GM12878 (cell line): ENCODE measurements around the gene SEC61A1. TPM values are rescaled to one million over a fixed set of nuclear protein-coding genes. Genes with fewer than 3 reads are reported as not detected.

Experiments
- polyA plus RNA-seq, 11 experiments: library from polyadenylated mRNA; depleted of rRNA in 4 of 11; unstranded in 6 of 11; stranded (reverse) in 5 of 11; fragments of >200 nt; fragmentation: Nextera tagmentation in 4 of 11; fragmentation: Illumina TruSeq in 1 of 11; extraction: Ambion mirVana in 4 of 11; extraction: Trizol in 1 of 11; gene quantifications; 1 replicate in 1 of 11; 2 replicates in 10 of 11; pipeline versions ENCODE4 v1.2.1 to v1.2.3, GENCODE V29; 2011 to 2016; ENCODE audit warnings: inconsistent platforms in 2 of 11, missing spikeins in 2 of 11, low read depth in 1 of 11
- small RNA-seq: library from RNA; depleted of rRNA; stranded (forward); fragments of <200 nt; gene quantifications from one replicate; pipeline ENCODE3, GENCODE V24; 2014
- total RNA-seq, 4 experiments: library from RNA; depleted of rRNA in 3 of 4; stranded (reverse); fragments of >200 nt in 3 of 4; fragmentation: Illumina TruSeq in 1 of 4; extraction: Trizol in 1 of 4; gene quantifications; 2 replicates each; pipeline versions ENCODE4 v1.2.1 to v1.2.3, GENCODE V29; 2013 to 2021

The SEC61A1 gene
- total and polyA plus RNA-seq, 10 of the 15 experiments (the other 5 are each of a cell fraction or from before 2014, with no cell fraction given): 5.2 to 265 (median 142) TPM

Small RNAs within 50 kb of the gene (small RNA-seq; reads per million reads assigned to genes)
- gene RNU2-37P: not detected

Other genes starting within 250 kb of the SEC61A1 start
- gene MGLL, start 229.9 kb upstream of the SEC61A1 start, total RNA-seq (2014; rRNA removed): 70.6 and 76.8 TPM in 2 replicates
- gene MGLL, start 229.9 kb upstream of the SEC61A1 start, total RNA-seq (2014; rRNA removed; fragmentation: Illumina TruSeq; extraction: Trizol): 40.5 and 44.9 TPM in 2 replicates
- gene MGLL, start 229.9 kb upstream of the SEC61A1 start, total RNA-seq (2021): 103 and 112 TPM in 2 replicates
- gene MGLL, start 229.9 kb upstream of the SEC61A1 start, polyA plus RNA-seq (2011; rRNA removed): 35.1 and 70.0 TPM in 2 replicates
- gene MGLL, start 229.9 kb upstream of the SEC61A1 start, polyA plus RNA-seq (2014; fragmentation: Illumina TruSeq; extraction: Trizol): 41.3 and 72.2 TPM in 2 replicates
- gene MGLL, start 229.9 kb upstream of the SEC61A1 start, polyA plus RNA-seq (2014; fragmentation: Nextera tagmentation; extraction: Ambion mirVana): 10 to 100 TPM; 49.1 to 73.6 TPM
- gene MGLL, start 229.9 kb upstream of the SEC61A1 start, polyA plus RNA-seq (2014; rRNA removed): 65.1 and 74.2 TPM in 2 replicates
- 100 to 1,000 TPM; 170 to 177 TPM for gene MGLL, start 229.9 kb upstream of the SEC61A1 start, polyA plus RNA-seq (2016; fragmentation: Nextera tagmentation; extraction: Ambion mirVana)
- gene KBTBD12, start 137.2 kb upstream of the SEC61A1 start, total RNA-seq (2014; rRNA removed): not detected in 2 replicates
- not detected in 2 replicates for gene KBTBD12, start 137.2 kb upstream of the SEC61A1 start, total RNA-seq (2014; rRNA removed; fragmentation: Illumina TruSeq; extraction: Trizol)
- not detected in 2 replicates for gene KBTBD12, start 137.2 kb upstream of the SEC61A1 start, total RNA-seq (2021)
- gene KBTBD12, start 137.2 kb upstream of the SEC61A1 start, polyA plus RNA-seq (2011; rRNA removed): not detected in 2 replicates
- gene KBTBD12, start 137.2 kb upstream of the SEC61A1 start, polyA plus RNA-seq (2014; fragmentation: Illumina TruSeq; extraction: Trizol): 0.01 TPM in 1 of 2 replicates, not detected in the other
- not detected for gene KBTBD12, start 137.2 kb upstream of the SEC61A1 start, polyA plus RNA-seq (2014; fragmentation: Nextera tagmentation; extraction: Ambion mirVana)
- gene KBTBD12, start 137.2 kb upstream of the SEC61A1 start, polyA plus RNA-seq (2014; rRNA removed): not detected in 2 replicates
- gene KBTBD12, start 137.2 kb upstream of the SEC61A1 start, polyA plus RNA-seq (2016; fragmentation: Nextera tagmentation; extraction: Ambion mirVana): under 1 TPM in 1 of 2 experiments, not detected in 1; 0.11 TPM
- gene RUVBL1, start 71.4 kb downstream of the SEC61A1 start, total RNA-seq (2014; rRNA removed): 107 and 114 TPM in 2 replicates
- gene RUVBL1, start 71.4 kb downstream of the SEC61A1 start, total RNA-seq (2014; rRNA removed; fragmentation: Illumina TruSeq; extraction: Trizol): 86.8 and 89.6 TPM in 2 replicates
- gene RUVBL1, start 71.4 kb downstream of the SEC61A1 start, total RNA-seq (2021): 77.3 and 78.8 TPM in 2 replicates
- 44.7 and 59.0 TPM in 2 replicates for gene RUVBL1, start 71.4 kb downstream of the SEC61A1 start, polyA plus RNA-seq (2011; rRNA removed)
- gene RUVBL1, start 71.4 kb downstream of the SEC61A1 start, polyA plus RNA-seq (2014; fragmentation: Illumina TruSeq; extraction: Trizol): 98.8 and 108 TPM in 2 replicates
- gene RUVBL1, start 71.4 kb downstream of the SEC61A1 start, polyA plus RNA-seq (2014; fragmentation: Nextera tagmentation; extraction: Ambion mirVana): 10 to 100 TPM; 15.2 to 32.5 TPM
- 72.5 and 77.5 TPM in 2 replicates for gene RUVBL1, start 71.4 kb downstream of the SEC61A1 start, polyA plus RNA-seq (2014; rRNA removed)
- 100 to 1,000 TPM; 132 to 142 TPM for gene RUVBL1, start 71.4 kb downstream of the SEC61A1 start, polyA plus RNA-seq (2016; fragmentation: Nextera tagmentation; extraction: Ambion mirVana)
- gene EEFSEC, start 101.0 kb downstream of the SEC61A1 start, total RNA-seq (2014; rRNA removed): 11.8 and 18.5 TPM in 2 replicates
- 5.1 TPM in 2 replicates for gene EEFSEC, start 101.0 kb downstream of the SEC61A1 start, total RNA-seq (2014; rRNA removed; fragmentation: Illumina TruSeq; extraction: Trizol)
- gene EEFSEC, start 101.0 kb downstream of the SEC61A1 start, total RNA-seq (2021): 21.9 and 22.5 TPM in 2 replicates
- 4.0 and 13.6 TPM in 2 replicates for gene EEFSEC, start 101.0 kb downstream of the SEC61A1 start, polyA plus RNA-seq (2011; rRNA removed)
- gene EEFSEC, start 101.0 kb downstream of the SEC61A1 start, polyA plus RNA-seq (2014; fragmentation: Illumina TruSeq; extraction: Trizol): 5.3 and 10.4 TPM in 2 replicates
- gene EEFSEC, start 101.0 kb downstream of the SEC61A1 start, polyA plus RNA-seq (2014; fragmentation: Nextera tagmentation; extraction: Ambion mirVana): 1 to 10 TPM in 1 of 2 experiments, under 1 TPM in 1; 0.29 to 1.4 TPM
- gene EEFSEC, start 101.0 kb downstream of the SEC61A1 start, polyA plus RNA-seq (2014; rRNA removed): 21.2 and 27.7 TPM in 2 replicates
- gene EEFSEC, start 101.0 kb downstream of the SEC61A1 start, polyA plus RNA-seq (2016; fragmentation: Nextera tagmentation; extraction: Ambion mirVana): 10 to 100 TPM; 28.6 to 29.1 TPM